Fibroblast of skin of right quadriceps (primary cell): ENCODE measurements around the gene GJA9.
"Not testable (repeated sequence)": the region's sequence is repeated elsewhere in the genome, so short reads cannot be mapped to it uniquely, and the experiment has no call there.

ENCODE experiments used
- DNase-seq: peaks from one replicate; pipeline ENCODE4 v3.0.0-alpha.2; 2013

GJA9 gene

DNA sequence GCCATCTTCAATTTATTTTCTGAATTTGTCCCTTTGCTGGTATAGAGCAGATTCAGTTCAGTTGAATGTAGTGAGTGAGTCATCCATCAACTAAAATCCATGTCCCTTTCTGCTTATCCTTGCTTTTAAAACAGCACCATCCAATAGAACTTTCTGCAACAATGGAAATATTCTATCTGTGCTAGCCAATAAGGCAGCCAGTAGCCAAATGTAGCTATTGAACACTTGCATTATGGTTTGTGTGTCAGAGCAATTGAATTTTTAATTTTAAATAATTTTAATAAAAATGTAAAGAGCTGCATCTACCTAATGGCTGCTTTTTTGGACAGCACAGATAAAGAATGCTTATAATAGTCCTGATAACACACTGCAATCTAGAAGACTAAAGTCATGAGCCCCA lies at the start of gene GJA9:
Gene GJA9 (minus strand): TSS at position 101 of the 400 bp plus-strand sequence. CDS start 5,489 bp downstream, outside the sequence.
- no peak for DNase-seq

DNA sequence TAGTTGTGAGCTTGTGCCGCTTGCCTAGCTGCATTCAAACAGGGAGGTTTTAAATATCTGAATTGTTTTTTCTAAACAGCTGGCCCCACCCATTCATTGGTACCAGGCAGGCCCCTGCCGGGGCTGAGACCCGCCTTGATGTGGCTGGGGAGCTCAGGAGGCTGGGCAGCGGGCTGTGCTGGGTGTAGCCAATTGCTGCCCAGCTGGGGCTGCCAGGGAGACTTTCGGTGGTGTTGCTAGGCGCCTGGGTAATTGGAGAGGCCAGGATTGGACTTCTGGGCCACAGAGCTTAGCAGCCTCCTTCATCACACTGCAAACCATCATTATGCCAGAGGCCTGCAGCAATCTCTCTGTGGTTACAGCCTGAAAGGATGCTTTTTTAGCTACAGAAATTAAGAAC lies 48.1 kb upstream of the GJA9 start:
- peak; percentile 19 for DNase-seq

DNA sequence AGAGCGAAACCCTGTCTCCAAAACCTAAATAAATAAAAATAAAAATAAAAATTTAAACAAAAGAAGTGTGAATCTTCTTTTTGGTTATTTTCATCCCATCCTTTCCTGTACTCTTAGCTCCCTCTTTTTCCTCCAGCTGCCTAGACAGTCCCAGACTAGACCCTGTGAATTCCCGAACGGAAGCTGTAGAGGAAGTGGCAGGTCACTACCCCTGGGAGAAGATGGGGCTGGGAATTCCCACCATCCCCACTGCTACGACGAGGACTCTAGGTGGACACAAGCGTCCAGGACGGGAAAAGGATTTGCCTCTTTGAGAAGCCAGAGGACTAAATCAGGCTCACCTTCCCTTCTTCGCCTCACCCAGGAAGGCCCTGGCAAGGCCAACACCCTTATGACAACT lies 47.7 kb upstream of the GJA9 start:
- DNase-seq, result no peak

DNA sequence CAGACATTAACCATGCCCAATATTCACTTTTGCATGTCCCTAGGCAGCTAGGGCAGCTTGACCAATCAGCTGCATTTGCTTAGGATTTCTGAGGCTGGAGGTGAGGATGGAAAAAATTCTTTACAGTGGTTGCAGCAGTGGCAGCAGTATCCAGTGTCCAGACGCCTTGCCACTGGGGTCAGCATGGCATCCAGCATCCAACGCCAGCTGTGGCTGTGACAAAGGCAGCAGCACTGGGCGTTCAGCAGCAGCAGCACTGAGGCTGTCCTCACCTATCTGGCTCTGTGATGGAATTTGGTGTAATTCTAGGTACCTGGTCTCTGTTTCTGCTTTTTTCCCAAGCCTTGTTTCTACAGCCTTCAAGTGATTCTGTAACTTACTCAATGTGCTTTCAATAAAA lies 44.7 kb upstream of the GJA9 start:
- DNase-seq, result no peak

DNA sequence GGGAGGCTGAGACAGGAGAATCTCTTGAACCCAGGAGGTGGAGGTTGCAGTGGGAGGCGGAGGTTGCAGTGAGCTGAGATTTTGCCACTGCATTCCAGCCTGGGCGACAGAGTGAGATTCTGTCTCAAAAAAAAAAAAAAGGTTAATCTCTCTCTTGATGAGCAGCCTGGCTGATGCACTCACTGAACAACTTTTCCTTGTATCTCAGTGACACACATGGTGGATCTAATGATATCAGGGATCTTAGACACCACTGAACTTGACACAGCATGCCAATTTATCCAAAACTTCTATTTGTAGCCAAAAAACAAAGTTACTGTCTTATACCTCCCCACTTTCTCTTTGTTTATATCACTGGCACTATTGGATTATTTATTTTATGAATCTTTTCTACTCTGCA lies 44.0 kb upstream of the GJA9 start:
- DNase-seq, result no peak

DNA sequence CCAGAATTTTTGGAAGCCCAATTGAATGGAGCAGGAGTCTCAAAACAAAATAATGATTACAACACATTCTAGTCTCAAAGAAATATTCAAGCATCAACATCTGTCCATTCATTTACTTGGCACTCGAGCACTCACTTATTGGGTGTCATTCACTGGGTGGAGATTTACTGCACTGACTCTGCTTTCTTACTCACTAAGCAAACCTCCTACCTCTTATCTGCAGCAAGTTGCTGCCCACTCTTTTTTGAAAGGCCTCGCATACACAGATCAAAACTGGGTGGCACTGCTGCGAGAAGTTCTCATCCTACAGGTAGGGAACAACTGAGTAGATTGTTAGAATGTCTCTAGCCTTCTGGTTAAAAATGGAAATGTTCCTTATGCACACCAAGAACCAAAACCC lies 42.2 kb upstream of the GJA9 start:
- no peak for DNase-seq

DNA sequence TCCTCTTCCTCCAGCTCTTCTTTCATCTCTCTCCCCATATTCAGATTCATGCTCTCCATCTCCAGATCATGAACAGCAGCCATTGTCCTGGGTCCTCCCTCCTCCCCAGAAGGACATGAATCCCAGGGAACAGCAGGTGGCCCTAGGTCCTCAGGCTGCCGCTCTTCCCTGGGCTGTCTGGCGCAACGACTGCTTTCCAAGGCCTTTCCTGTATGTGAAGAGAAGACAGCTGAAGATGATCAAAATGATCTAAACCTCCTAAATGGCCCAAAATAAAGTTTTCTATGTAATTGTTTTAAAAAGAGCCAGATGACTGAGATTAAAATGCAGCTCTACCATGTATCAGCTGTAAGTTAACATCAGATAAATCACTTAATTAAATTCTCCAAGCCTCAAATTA lies 37.7 kb upstream of the GJA9 start:
- no peak for DNase-seq

DNA sequence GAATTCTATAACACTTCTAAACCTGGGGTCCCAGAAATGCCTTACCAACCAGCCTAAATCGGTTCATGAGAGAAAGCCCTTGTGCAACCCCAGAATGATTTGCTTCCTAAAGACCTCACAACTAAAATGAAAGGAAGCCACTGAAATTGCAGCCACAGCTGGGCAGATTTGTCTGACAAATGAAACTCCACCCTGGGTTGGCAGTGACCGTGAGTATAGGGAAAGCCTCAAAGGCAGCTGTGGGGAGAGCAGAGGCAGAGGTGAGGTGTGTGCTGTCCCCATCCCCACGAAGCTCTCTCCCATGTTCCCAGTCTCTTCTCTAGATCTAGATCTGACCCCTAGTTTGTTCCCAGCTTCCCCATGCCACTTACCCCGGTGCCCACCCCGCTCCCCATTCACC lies 37.2 kb upstream of the GJA9 start:
- no peak for DNase-seq

DNA sequence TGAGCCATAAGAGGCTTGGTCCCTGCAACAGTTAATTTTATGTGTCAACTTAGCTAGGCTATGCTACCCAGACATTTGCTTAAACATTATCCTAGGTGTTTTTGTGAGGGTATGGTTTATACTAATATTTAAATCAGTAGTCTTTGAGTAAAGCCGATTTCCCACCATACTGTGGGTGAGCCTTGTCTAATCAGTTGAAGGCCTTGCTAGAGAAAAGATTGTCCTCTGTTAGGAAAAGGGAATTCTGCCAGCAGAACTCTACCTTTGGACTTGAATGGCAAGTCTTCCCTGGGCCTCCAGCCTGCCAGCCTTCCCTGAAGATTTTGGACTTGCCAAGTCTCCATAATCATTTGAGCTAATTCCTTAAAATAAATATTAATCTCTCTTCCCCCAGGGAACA lies 36.4 kb upstream of the GJA9 start:
- DNase-seq, result no peak

DNA sequence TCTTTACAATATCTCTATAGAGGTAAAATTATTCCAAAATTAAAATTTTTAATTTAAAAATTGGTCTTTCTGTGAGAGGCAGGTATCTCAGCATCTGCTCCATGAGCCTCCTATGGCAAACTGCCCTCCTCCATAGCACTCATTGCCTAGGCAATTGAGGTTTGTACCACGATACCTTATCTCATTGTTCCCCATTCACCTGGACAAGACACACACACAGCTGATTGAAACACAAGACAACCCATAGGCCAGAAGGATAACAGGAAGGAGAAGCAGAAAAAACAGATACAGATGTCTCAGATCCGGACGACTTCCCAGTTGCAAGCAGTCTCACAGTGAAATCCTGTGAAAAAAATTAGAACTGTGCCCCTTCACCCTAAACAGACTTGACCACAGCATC lies 36.0 kb upstream of the GJA9 start:
- DNase-seq, result no peak

DNA sequence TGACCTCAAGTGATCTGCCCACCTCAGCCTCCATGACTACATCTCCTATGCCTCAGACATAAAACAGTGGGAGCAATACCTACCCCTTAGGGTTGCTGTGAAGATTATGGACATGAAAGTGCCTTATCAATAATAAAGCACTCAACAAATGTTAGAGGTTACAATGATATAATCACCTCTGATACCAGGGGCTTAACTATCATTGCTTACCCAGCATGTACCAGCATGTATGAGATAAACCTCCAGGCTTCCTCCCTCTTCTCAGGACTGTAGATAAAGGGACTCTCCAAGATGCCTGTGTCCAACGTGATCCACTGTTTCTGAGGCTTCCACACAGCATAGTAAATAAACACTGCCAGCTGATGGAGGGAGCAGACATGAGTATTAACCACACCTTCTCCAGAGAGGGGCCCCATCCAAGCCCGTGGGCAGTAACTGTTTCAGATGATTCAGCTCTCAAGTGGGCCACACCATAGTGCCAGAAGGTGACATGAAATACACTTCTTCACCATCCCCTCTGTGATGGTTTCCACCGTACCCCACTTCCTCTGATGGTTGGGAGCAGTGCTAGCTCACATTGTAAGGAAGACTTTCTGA lies 34.1 kb upstream of the GJA9 start:
- no peak for DNase-seq

DNA sequence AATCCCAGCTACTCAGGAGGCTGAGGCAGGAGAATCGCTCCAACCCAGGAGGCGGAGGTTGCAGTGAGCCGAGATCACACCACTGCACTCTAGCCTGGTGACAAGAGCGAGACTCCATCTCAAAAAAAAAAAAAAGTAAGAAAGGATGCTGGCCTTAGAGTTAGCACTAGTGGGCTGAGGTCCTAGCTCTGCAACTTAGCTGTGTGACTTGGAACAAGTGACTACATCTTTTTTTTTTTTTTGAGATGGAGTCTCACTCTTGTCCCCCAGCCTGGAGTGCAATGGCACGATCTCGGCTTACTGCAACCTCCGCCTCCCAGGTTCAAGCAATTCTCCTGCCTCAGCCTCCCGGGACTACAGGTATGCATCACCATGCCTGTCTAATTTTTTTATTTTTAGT lies 33.5 kb upstream of the GJA9 start:
- not testable (repeated sequence) for DNase-seq

DNA sequence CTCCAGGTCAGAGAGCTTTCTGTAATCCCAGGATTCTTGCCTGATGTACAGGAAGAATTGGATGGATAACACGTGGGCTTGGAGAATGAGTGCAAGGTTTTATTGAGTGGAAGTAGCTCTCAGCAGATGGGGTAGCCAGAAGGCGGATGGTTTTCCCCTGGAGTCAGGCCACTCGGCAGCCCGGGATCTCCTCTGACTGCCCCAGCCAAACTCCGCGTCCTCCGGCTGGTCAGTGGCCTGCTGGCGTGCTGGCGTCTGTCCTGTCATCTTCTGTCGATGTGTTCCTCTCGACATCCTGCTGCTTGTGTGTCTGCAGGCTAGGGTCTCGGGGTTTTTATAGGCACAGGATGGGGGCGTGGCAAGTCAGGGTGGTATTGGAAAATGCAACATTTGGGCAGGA lies 27.4 kb upstream of the GJA9 start:
- no peak for DNase-seq

DNA sequence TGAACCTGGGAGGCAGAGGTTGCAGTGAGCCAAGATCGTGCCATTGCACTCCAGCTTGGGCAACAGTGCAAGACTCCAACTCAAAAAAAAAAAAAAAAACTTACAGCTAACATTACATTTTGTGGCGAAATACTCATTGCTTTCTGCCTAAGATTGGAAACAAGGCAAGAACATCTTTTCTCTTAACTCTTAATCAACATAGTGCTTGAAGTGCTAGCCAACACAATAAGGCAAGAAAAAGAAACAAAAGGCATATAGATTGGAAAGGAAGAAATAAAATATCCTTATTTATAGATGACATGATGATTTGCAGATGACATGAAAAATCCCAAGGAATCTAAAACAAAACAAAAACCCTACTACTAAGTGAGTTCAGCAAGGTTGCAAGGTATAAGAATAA lies 24.6 kb upstream of the GJA9 start:
- DNase-seq, result no peak

DNA sequence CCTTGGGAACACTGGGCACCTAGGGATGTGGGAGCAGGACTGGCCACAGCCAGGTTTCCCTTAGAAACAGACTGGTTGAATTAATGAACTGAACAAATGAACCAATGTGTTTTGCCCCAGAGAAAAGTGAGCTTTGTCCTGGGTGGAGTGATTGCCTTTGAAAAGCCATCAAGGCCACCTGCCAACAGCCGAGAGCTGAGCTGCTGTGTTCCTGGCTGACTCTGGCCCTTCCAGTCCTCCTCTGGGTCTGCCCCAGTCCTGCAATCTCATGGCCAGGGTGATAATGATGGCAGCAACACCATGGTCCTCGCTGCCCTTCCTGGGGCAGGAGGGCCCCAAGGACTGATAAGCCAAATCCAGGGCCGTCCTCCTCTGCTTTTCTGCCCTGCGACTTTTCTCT lies 18.2 kb upstream of the GJA9 start:
- DNase-seq, result no peak

DNA sequence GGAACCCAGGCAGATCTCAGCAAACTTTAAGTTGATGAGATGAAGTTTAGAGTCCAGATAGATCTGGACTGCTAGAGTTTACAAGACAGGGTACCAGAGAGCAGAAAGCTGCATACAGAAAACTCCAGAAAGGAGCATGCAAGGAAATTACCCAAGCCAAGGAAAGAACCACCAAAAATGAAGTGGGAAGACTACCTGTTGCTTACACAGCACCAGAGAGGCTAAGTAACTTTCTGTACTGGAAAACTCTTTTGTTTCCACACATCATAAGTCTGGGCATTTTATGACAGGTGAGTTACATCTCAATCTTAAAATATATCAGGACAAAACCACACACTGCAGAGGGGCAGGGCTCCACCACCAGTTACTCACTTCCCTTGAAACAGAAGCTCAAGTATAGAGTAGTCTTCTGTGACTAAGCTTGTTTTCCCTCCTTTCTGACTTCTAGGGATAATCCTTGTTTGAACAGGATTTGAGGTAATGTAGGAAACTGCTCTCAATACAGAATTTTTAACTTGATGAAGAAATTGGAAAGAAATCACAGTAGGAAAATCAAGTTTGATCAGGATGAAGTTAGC lies 17.4 kb upstream of the GJA9 start:
- DNase-seq, result peak; percentile 20

DNA sequence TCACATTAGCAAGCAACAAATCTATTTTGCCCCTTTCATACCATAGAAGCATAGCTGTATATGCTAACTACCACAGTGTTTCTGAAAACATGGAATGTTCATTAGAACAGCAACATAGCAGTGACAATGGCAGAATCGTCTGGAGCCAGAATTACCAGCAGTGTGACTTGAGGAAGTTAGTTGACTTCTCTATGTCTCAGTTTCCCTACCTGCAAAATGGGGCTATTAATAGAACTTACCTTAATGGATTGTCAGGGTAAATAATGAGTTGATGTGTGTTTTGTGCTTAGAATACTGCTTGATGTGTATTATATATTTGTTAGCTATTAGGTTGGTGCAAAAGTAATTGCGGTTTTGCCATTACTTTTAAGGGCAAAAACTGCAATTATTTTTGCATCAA lies 14.8 kb upstream of the GJA9 start:
- no peak for DNase-seq

DNA sequence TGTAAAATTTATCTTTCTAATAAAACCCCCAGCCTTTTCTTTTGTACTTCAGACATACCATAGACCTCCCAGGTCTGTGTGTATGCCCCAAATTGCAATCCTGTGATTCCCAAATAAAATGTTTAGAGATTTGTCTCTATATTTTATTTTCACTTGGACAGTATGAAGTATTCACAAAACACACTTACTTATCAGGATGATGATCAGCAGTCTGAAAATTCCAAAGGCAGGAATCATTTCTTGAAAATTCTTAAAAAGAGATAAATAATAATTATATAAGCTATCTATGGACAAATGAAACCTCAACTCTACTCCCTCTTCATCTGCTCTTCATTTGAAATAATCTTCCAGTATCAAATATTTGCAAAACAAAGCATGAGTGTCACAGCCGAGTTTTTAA lies 11.6 kb upstream of the GJA9 start:
- DNase-seq, result peak; percentile 7

DNA sequence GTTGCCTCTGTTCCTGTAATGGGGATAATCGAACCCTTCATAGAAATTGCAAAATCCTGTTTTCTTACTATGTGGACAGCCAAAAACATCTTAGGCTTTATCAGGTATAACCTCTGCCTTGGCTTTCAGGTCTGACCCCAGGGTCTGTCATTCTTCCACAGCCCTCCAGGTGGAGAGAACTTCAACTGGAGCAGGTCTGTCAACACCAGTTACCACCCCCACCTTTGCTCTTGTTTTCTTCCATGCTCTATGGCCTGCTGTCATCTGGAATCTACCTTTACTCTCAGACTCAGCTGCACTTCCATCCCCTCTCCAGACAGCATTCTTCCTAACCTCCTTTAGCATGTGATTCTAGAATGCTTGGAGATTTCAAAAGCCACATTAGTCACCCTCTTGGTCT lies 10.4 kb upstream of the GJA9 start:
- DNase-seq, result no peak

DNA sequence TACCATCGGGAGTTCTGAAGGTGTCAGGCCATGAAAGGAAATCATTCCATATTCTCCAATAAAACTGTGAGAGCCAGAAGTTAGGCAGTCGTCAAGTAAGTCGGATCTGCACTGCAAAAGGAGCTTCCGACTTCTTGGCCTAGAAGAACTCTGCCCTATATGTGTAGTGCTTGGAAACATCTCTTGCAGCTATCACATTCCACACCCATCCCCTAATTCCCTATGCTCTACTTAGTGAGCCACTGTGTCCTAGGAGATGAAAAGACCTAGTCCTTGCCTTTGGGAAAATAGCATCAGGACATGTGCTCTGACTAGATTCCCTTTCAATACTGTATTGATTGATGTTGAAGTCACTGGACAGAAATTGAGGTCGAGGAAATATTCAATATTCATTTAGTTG lies 8.2 kb upstream of the GJA9 start:
- DNase-seq, result no peak

DNA sequence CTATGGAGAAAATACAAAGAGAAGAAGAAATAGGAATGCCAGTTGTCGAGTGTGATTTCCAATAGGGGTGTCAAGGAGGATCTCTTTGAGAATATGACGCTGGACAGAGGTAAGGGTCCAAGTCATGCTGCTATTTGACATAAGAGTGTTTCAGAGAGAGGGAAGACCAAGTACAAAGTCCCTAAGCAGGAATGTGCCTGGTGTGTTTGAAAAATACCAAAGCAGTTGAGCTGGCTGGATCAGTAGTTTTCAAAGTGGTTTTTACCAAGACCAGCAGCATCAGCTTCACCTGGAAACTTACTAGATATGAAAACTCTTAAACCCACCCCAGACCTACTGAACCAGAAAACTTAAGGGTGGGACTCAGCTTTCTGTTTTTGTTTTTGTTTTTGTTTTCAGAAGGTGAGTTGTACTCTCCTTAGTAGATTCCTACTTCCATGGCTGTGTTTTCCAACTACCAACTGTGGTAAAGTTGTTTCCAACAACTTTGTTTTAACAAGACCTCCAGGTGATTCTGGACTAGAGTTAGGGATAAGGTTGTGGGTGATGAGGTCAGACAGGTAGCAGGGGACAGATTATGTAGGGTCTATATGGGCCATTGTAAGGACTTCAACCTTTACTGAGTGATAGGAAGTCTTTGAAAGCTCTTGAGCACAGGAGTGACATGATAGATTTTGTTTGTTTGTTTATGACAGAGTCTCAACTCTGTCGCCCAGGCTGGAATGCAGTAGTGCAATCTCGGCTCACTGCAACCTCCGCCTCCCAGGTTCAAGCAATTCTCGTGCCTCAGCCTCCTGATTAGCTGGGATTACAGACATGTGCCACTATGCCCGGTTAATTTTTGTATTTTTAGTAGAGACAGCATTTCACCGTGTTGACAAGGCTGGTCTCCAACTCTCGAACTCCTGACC lies 7.3 kb upstream of the GJA9 start:
- DNase-seq, result no peak

DNA sequence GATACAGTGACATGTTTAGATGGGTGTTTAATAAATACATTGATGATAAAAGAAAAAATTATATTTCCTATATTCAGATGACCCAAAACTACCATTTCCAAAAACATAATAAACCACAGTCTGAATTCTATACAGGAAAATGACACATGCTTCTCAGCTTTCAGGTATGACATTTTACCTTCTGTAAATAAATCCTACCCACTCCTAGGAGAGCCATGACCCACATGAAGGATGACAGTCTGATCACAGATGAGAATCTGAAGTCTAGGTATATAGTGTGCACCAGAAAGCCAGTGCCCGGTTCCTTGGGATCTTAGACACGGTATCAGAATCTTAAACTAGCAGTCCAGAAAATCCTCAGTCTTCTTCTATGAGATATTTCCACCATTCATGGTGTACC lies 3.7 kb upstream of the GJA9 start:
- DNase-seq, result no peak

DNA sequence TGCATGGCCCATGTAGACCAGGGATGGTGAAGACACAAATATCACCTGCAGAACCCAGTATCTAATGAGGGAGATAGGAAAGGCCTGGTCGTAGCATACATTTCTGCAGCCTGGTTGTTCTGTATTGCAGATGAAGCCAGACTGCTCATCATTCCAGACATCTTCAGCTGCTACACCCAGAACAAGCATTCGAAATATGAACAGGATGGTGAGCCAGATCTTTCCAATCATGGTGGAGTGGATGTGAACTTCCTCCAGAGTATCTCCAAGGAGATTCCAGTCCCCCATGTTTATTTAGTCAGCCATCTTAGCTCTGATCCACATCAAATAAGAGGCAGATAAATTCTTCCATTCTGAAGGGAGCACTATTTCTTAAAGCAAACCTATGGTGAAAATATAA lies 5.6 kb downstream of the GJA9 start:
- DNase-seq, result no peak
